Epithelial cell of prostate (primary cell): ENCODE results near the gene ERBB4.
"Not testable (repeated sequence)": the region's sequence is repeated elsewhere in the genome, so short reads cannot be mapped to it uniquely, and the experiment has no call there.

Experiments
- DNase-seq: peaks from one replicate; pipeline ENCODE4 v3.0.0-alpha.2; 2011; ENCODE audit warnings: low read depth, low spot score
- H3K27ac ChIP-seq: fragments of 450-650 bp; 2 replicates; pipeline ENCODE4 v1.5.1; 2017; ENCODE audit warnings: mild to moderate bottlenecking

ERBB4 gene

DNA sequence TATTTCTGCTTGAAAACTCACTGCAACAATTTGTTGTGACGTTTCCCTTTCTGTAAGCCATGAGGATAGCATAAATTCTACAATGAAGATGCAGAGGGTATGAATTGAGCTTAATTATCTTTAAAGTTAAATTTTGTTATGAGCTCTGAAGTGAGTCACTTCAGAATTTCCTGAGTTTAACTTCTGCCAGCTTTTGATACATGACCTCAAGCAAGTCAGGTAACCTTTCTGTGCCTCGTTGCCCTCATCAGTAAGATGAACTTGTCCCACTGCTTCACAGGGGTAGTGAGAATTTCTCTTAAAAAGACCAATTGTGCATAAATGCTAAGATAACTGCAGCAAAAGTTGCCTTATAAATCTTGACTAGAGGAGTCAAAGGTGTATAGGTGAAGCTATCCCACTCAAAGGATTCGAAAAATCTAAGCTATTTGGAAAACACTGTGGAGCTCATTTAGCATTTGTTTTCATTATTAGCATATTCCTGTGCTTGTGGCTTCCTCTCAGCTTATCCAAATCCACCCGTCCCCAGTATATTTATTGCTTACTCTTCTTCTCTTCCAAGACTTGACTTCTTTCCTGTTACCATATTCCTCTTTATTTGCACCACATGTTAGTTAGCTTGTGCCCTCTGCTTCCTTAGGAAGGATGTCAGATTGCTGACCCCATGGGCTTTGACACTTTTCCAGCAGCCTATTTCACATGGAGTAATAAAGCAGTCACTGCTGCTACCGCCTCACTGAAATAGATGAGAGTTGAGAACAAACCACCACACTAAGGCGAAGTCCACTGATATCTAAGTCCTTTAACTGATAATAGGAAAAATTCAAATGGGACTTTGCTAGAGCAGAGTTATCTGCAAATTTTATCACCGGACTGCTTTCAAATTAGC, 428.6 kb downstream of the ERBB4 start:
- DNase-seq = no peak
- H3K27ac ChIP-seq = no peak overlapping the region

DNA sequence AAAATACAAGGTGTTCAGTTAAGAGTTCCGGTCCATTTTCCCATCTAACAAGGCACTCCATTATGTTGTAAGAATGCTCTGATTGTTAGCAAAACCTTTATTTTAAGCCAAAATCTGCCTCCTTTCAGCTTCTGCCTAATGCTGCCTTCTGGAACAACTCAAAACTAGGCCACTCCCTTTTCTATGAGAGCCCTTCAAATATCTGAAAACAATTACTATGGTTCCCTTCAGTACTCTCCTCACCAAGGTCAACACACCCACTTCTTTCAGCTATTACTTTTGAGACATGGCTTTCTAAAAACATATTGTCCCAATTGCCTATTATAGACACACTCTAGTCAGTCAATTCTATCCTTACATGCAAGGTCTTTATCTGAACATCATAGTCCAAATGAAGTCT, 429.4 kb downstream of the ERBB4 start:
- no peak for DNase-seq
- H3K27ac ChIP-seq = no peak overlapping the region

DNA sequence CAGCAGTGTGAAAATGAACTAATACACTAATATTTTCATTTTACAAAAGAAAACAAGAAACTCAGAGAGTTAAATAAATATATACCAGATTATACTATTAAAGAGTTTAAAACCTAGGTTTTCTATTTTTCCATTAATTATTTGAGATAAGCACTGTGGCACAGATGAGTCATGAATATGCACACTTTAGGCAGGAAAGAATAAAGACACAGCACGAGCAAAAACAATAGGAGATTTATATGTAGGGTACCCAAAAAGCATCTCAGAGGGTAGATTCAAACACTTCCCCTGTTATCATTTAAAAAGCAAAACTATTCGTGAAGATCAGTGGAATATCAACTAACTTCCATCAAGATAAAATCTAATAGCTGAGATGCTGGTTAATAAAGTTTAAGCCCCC, 430.6 kb downstream of the ERBB4 start:
- no peak overlapping the region for H3K27ac ChIP-seq
- DNase-seq = no peak

DNA sequence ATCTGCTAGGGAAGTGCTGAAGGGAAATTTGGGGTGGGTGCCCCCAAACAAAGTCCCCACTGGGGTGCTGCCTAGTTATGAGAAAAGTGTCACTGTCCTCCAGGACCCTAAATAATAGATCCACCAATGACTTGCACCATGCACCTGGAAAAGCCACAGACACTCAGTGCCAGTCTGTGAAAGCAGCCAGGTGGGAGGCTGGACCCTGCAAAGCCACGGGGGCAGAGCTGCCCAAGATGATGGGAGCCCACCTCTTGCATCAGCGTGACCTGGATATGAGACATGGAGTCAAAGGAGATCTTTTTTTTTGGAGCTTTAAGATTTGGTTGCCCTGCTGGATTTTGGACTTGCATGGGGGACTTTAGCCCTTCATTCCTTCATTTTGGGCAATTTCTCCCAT, 431.6 kb downstream of the ERBB4 start:
- DNase-seq = no peak
- no peak overlapping the region for H3K27ac ChIP-seq

DNA sequence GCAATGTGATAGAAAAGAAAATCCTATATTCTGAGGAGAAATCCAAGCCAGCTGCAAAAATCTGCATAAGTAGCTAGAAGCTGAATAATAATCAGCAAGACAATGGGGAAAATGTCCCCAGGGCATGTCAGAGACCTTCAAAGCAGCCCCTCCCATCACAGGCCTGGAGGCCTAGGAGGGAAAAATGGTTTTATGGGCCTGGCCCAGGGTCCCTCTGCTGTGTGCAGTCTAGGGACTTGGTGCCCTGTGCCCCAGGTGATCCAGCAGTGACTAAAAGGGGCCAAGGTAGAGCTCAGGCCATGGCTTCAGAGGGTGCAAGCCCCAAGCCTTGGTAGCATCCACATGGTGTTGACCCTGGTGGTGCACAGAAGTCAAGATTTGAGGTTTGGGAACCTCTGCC, 432.1 kb downstream of the ERBB4 start:
- H3K27ac ChIP-seq, DNase-seq: not testable (repeated sequence)

DNA sequence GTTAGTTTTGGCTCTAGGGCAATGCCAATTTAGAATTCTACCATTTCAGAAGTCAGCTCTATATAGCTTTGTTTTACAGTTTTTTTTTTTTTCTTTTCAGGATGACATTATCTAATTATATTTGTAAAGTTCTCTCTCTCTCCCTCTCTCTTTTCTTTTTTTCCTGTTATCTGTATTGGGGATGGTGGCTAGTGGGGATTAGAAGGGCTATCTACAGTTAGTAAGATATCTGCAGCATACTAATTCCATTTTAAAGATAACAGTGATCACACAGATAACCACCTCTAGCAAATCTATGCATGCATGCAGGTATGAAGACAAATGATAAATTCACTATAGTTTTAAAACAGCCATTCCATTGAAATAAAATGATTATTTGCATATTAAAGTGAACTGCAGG, 438.9 kb downstream of the ERBB4 start:
- no peak for DNase-seq

DNA sequence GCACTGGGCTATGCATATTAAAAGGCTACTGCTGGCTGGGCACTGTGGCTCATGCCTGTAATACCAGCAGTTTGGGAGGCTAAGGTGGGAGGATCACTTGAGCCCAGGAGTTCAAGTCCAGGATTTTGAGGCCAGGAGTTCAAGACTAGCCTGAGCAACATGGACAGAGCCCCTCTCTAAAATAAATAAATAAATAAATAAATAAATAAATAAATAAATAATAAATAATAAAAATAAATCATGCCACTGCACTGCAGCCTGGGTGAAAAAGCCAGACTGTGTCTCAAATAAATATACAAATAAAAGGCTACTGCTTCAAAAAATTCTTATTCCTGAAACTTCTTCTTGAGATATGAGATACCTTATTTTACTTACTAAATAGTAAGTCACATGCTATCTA, 439.6 kb downstream of the ERBB4 start:
- no peak for DNase-seq
- H3K27ac ChIP-seq = no peak overlapping the region

More for the DNA sequence above, 438.9 kb downstream of the ERBB4 start:
- no peak overlapping the region for H3K27ac ChIP-seq

DNA sequence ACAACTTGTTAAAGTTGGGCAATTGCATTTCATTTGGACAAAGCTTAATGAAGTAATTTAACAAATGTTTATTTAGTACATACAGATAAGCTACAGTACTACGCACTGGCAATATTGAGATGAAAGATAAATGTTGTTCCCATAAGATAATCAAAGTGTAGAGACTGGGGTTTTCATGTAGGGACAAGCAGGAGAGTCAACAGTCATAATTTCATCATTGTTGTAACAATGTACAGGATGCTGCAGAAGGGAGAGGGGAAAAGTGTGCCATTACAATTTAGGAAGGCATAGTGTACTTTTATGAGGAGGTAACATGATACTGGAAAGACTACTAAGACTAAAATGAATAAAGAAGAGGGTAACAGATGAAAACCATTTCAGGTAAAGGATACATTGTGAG, 441.6 kb downstream of the ERBB4 start:
- H3K27ac ChIP-seq = no peak overlapping the region
- peak; percentile 6 for DNase-seq

DNA sequence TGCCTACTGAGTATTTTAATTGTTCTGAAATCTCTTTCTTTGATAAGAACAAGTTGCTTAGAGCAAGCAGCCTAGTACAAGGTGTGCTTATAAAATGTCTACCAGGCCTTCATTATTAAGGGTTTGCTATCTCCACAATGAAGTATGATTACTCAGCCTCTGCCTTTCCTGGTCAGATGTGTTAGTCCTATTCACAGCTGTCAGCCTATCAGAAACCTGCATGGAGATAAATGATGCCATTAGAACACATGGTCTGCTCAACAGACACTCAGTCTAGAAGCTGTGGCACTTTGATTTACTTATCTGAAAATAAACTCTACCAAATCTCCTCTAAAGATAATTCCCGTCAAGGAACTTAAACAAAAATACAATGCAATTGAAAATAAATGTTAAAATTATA, 448.7 kb downstream of the ERBB4 start:
- no peak overlapping the region for H3K27ac ChIP-seq
- no peak for DNase-seq

DNA sequence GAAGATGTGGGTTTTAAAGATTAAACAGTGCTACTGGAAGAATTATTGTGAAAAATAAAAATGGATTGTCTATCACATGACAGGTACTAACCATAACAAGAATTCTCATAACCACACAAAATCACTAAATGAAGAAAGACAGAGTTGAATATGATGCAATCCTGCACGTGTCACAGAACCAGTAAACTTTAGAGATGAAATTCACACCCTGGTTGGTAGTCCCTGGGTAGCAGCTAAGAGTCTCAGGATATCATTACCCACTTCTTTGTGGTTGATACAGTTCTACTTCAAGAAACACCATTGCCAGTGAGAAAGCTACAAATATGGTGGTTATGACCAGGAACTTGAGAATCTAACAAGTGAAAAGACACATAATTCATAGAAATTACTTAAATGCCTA, 450.2 kb downstream of the ERBB4 start:
- DNase-seq = no peak

DNA sequence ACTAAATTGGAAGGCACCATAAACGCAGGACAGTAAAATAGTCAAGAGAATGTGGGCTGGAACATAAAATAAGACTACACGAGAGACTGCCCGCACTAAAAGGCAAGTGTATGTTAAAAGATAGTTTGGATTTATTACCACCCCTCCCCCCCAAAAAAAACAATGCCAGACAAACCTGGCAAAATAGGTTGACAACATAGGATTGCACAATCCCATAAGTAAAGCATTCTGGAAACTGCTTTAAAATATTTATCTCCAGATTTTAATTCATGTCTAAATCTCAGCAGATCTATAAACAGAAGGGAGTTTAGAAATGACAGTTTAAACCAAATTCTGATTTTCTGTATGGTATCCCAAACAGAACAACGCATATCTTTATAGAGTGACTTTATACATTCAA, 455.1 kb downstream of the ERBB4 start:
- no peak for DNase-seq
- no peak overlapping the region for H3K27ac ChIP-seq

More for the DNA sequence above, 450.2 kb downstream of the ERBB4 start:
- H3K27ac ChIP-seq = no peak overlapping the region

DNA sequence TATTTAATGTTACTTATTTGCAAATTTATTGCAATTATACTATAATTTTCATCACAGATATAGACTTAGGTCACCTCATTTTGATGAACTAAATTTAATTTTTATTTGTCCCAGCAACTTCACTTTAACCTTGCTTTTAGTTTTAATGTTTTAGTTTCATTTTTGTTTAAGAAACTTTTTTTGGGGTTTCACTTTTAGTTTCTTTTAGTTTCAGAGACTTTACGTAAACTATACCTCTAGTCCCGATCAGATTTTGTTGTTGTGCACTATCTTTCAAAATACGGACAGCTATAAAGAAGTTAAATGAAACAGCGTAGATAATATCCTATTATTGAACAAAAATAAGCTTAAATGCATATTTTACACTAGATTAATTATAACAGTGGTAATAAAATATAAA, 460.5 kb downstream of the ERBB4 start:
- no peak for DNase-seq
- H3K27ac ChIP-seq = no peak overlapping the region

DNA sequence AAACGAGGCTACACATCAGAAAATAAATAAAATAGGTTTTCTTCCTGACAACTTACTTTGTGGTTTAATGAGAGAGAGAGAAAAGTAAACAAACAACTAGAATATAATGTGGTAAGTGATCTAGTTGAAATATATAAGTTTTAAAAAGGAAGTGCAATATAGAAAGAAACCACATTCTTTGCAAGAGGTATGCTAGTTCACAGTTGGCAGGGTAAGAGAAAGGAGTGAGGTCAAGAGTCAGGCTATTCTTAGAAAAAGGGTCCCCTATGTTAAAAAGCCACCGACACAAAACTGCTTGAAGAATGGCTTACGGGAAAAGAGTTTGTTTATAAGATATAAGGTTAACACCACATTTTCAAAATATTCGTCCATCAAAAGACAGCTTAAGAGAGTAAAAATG, 462.1 kb downstream of the ERBB4 start:
- no peak for DNase-seq

DNA sequence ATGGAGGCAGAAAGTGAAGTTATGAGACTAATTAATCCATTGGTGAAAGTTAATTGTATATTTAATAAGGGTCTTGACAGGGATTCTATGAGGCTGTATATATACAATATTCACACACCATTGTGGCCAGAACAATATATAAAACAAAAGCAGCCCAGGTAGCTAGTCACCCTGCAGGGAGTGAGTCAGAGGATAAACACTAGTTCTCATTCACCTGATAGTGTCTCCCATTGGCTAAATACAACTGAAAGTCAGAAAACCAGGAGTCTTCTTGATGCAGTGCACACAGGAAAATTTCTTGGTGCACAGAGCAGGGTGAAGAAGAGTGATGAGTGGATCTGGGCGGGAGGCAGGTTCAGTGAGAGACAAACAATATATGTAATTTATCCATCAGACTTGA, 465.2 kb downstream of the ERBB4 start:
- H3K27ac ChIP-seq = no peak overlapping the region
- DNase-seq = no peak

More for the DNA sequence above, 462.1 kb downstream of the ERBB4 start:
- no peak overlapping the region for H3K27ac ChIP-seq

DNA sequence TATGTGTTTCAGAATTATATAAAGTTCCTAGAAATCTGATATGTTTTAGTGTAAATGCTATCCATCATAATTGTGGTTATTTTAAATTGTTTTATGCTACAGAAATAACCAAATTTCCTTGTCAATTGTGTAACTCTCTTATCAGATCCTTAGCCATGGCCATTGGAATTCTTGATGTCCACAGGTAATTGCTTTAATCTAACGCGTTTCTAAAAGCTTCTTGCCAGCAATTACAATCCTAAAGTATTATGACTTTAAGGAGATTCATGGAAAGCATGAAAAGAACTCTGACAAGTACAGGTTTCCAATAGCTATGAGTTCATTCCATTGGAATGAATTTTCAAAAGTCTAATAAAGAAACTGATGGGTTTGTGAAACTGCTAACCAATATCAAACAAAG, 472.1 kb downstream of the ERBB4 start:
- H3K27ac ChIP-seq = no peak overlapping the region
- DNase-seq = no peak

DNA sequence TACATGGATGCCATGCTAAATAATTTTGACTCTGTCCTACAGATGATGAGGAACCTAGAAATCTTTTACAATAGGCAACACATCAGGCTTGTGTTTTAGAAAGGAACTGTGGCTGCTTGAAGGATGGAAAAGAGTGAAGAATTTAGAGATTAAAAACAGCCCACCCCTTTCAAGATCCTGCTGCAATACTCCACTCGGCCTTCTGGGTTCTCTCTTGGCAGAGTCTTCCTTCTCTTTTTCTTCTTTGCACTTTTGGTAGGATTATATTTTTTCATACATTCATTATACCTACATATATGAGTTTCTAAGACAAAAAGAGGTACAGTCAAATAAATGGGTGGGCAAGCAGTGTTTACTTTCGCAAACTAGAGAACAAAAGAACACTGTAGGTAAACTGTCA, 474.3 kb downstream of the ERBB4 start:
- H3K27ac ChIP-seq = no peak overlapping the region
- DNase-seq = no peak

DNA sequence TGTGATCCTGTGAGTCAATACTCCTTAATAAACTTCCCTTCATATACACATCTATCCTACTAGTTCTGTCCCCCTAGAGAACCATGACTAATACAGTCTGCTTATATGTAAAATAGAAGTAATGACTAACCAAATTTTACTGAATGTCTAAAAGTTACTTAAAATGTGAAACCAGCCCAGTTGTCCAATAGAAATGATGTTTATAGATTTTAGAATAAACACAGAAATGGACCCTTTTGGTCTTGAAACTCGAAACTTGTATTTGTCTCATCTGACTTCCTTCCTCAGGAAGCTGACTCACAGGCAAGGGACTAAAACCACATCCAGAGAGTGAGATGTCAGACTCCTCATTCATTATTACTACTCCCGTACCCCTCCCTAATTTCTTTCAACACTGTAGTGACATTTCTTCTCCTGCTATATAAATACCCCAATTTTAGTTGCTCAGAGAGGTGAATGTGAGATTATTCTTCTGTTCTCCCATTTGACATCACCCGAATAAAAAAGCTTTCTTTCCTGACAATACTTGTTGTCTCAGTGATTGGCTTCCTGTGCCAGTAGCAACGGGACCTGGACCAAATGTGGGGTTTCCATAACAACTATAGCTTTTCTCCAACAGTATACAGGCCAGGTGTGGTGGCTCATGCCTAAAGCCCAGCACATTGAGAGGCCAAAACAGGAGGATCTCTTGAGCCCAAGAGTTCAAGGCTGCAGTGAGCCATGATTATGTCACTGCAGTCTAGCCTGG, 486.0 kb downstream of the ERBB4 start:
- DNase-seq = peak; percentile 3
- H3K27ac ChIP-seq = peak overlapping the region; percentile 22

DNA sequence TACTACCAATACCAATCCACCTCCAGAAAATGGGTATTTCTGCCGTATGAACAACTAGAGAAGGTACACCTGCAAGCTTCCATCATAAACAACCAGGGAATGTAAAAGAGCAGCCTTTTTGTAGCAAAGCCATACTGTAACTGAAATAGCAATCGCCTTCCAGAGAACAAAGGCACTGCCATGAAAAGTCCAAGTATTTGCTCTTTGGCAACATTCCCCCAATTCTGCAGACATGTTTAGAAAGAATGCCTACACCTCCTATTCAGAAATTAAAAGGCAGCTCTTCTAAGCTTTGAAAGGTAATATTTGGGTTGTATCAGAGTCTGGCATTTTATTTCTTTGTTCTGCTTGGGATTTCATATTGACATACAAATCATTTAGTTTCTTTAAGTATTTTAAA, 487.7 kb downstream of the ERBB4 start:
- no peak for DNase-seq
- no peak overlapping the region for H3K27ac ChIP-seq

DNA sequence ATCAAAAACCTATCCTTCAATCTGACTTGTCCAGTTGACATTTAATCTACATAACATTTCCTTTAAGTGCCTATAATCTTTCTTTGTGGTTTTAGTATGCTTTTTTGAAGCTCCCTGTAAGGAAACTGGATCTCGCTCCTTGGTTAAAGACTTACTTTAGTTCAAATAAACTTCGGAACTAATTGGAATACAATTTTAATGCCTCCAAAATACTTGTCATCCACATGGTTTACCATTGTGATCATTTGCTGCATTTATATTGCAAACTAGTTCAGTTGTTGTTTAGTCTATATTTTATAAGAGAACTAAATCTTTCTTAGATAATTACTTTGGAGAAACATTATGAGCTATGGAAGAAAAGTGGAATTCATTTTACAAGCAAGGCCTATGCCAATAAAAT, 496.0 kb downstream of the ERBB4 start:
- no peak for DNase-seq
- no peak overlapping the region for H3K27ac ChIP-seq

DNA sequence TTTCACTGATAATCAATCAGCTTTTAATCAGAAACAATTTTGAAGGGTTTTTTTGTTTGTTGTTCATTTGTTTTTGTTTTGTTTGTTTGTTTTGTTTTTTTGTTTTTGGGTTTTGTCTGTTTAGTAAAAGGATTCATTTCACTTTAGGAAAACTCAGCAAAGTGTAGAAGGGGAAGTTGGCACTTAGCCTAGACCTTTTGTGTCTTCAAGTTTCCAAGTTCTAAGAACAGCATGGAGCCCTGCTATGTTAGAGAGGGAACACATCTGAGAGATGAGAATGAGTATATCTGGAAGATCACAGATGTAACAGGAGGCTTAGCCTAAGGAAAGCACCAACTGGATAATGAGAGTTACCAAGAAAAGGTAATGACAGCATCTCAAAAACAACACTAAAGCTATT, 501.5 kb downstream of the ERBB4 start:
- no peak for DNase-seq
- no peak overlapping the region for H3K27ac ChIP-seq

DNA sequence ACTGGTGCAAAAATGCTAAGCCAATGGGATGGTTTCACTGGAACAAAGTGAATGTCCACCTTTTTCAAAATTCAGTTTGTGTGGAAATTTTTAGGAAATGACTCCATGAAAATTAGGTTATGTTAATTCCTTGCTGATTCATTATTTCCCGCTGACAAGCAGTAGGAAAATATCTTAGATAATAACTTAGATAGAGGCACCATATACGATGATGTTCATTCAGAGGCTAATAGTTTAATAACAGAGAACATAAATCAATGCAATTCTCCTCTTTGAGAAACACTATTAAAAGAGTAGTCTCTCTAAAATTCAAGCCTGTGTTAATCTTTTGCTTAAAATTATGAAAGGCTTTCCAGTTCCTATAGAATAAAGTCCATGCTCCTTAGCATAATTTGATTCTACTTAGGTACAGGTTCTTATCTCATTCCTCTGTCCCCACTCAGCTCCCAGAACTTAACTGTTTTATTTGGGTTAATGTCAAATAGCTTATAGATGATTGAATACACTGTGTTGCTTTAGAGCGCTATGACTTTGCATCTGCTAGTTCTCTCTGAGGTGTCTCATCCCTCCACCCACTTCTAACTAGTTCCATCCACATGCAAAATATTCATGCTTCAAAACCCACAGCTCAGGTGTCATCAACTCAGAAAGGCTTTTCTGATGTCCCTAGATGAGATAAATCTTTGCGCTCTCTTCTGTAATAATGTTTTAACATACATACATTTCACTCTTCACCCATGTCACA, 503.6 kb downstream of the ERBB4 start:
- no peak overlapping the region for H3K27ac ChIP-seq
- no peak for DNase-seq
